Smooth muscle cell (in vitro differentiated cells): ENCODE data around the gene WDFY4. TPM values are rescaled to one million over a fixed set of nuclear protein-coding genes. Genes with fewer than 3 reads are reported as not detected.

ENCODE experiments used
- DNase-seq: peaks from one replicate; lab custom pipeline; 2025; ENCODE audit not compliant: unreplicated experiment; lab: John Stamatoyannopoulos, UW
- H2AFZ ChIP-seq: fragments of 200-600 bp; sonication (generic); 2 replicates; pipeline ENCODE4 v1.6.0; 2016; ENCODE audit warnings: antibody characterized with exemption, low read depth, mild to moderate bottlenecking
- H3F3A ChIP-seq: fragments of 200-600 bp; sonication (generic); 2 replicates; pipeline ENCODE4 v1.6.0; 2017; ENCODE audit warnings: antibody characterized with exemption, low read depth
- H3K27ac ChIP-seq: fragments of 200-600 bp; sonication (generic); 2 replicates; pipeline ENCODE4 v1.5.1; 2016; ENCODE audit warnings: low read depth, mild to moderate bottlenecking
- H3K27me3 ChIP-seq: fragments of 200-600 bp; sonication (generic); 2 replicates; pipeline ENCODE4 v1.6.1; 2016; ENCODE audit warnings: low read depth, mild to moderate bottlenecking
- H3K36me3 ChIP-seq: fragments of 200-600 bp; sonication (generic); 2 replicates; pipeline ENCODE4 v1.5.1; 2016; ENCODE audit warnings: low read depth
- H3K4me1 ChIP-seq: fragments of 200-600 bp; sonication (generic); 2 replicates; pipeline ENCODE4 v1.5.1; 2016; ENCODE audit warnings: low read depth
- H3K4me2 ChIP-seq: fragments of 200-600 bp; sonication (generic); 2 replicates; pipeline ENCODE4 v1.6.0; 2016; ENCODE audit warnings: mild to moderate bottlenecking
- H3K4me3 ChIP-seq: fragments of 200-600 bp; sonication (generic); 2 replicates; pipeline ENCODE4 v1.5.1; 2016; ENCODE audit warnings: mild to moderate bottlenecking
- H3K79me2 ChIP-seq: fragments of 200-600 bp; sonication (generic); 2 replicates; pipeline ENCODE4 v1.6.0; 2016; ENCODE audit warnings: low read depth, mild to moderate bottlenecking
- H3K9ac ChIP-seq: fragments of 200-600 bp; sonication (generic); 2 replicates; pipeline ENCODE4 v1.6.0; 2016; ENCODE audit warnings: low read depth
- H3K9me3 ChIP-seq: fragments of 200-600 bp; sonication (generic); replicated peaks from 2 replicates; pipeline ENCODE4 v1.5.1; 2016; ENCODE audit warnings: low read depth
- H4K20me1 ChIP-seq: fragments of 200-600 bp; sonication (generic); 2 replicates; pipeline ENCODE4 v1.6.0; 2016; ENCODE audit warnings: low read depth
- CTCF ChIP-seq: fragments of 200-600 bp; sonication (generic); IDR thresholded peaks from 2 replicates; pipeline ENCODE4 v1.5.1; 2017; ENCODE audit warnings: borderline replicate concordance, mild to moderate bottlenecking, antibody characterized with exemption; ENCODE audit not compliant: insufficient read depth, poor library complexity, severe bottlenecking
- WGBS: methylation state at CpG from one replicate; pipeline ENCODE4 v1.1.7; 2016; ENCODE audit warnings: low lambda C conversion rate; 5-methylcytosine and 5-hydroxymethylcytosine counted together
- polyA plus RNA-seq: library from polyadenylated mRNA; unstranded; fragments of >200 nt; fragmentation: Nextera tagmentation; extraction: Ambion mirVana; gene quantifications from 2 replicates; pipeline ENCODE4 v1.2.1, GENCODE V29; 2016
- total RNA-seq: library from RNA; depleted of rRNA; stranded (reverse); fragments of >200 nt; gene quantifications from 2 replicates; pipeline ENCODE4 v1.2.3, GENCODE V29; 2014

Gene WDFY4
- total and polyA plus RNA-seq, 2 experiments from 2014 or later, result not detected

GRCh38 chr10:48776005-48776522, 91.4 kb downstream of the WDFY4 start:
- Histone ChIP-seq H3K4me2 (no peak overlapping the region), H3K27ac (no peak overlapping the region), H3K36me3 (no peaks in the 10 kb centered on the region), H3K4me1 (no peaks in the 10 kb centered on the region), H3F3A (no peaks in the 10 kb centered on the region), H4K20me1 (no peaks in the 10 kb centered on the region), H3K27me3 (peaks cover 6% of the 10 kb centered on the region), H3K4me3 (no peak overlapping the region), H3K9me3 (no peaks in the 10 kb centered on the region), H2AFZ (no peak overlapping the region), H3K79me2 (no peaks in the 10 kb centered on the region), H3K9ac (no peak overlapping the region)
- 98% methylated on average over 5 of the region's 5 CpGs for WGBS
- DNase-seq, result no peak
- no peak for TF ChIP-seq CTCF

- 81% methylated on average over 9 of the region's 9 CpGs for WGBS
- no peak for TF ChIP-seq CTCF
These were observed 91.9 kb downstream of the WDFY4 start for GRCh38 chr10:48776528-48776927.

GRCh38 chr10:48777110-48777509, 92.4 kb downstream of the WDFY4 start:
- no peaks in the 10 kb centered on the region for H3F3A ChIP-seq
- 93% methylated on average over 3 of the region's 3 CpGs for WGBS
- no peak for TF ChIP-seq CTCF
- no peaks in the 10 kb centered on the region for H4K20me1 ChIP-seq
- H3K9me3 ChIP-seq, result no peaks in the 10 kb centered on the region
- DNase-seq, result no peak
- no peaks in the 10 kb centered on the region for H3K36me3 ChIP-seq
- no peak overlapping the region for H3K4me3 ChIP-seq
- H3K79me2 ChIP-seq, result no peaks in the 10 kb centered on the region
- no peak overlapping the region for H2AFZ ChIP-seq
- no peaks in the 10 kb centered on the region for H3K4me1 ChIP-seq
- H3K4me2 ChIP-seq, result no peak overlapping the region
- H3K9ac ChIP-seq, result no peak overlapping the region
- H3K27me3 ChIP-seq, result peaks cover 14% of the 10 kb centered on the region
- H3K27ac ChIP-seq, result no peak overlapping the region

More at GRCh38 chr10:48776528-48776927, 91.9 kb downstream of the WDFY4 start:
- no peak for DNase-seq
- H3F3A ChIP-seq, result no peaks in the 10 kb centered on the region
- no peaks in the 10 kb centered on the region for H3K36me3 ChIP-seq
- H3K4me2 ChIP-seq, result no peak overlapping the region
- peaks cover 8% of the 10 kb centered on the region for H3K27me3 ChIP-seq
- H2AFZ ChIP-seq, result no peak overlapping the region
- H4K20me1 ChIP-seq, result no peaks in the 10 kb centered on the region
- H3K79me2 ChIP-seq, result no peaks in the 10 kb centered on the region
- no peak overlapping the region for H3K9ac ChIP-seq
- H3K9me3 ChIP-seq, result no peaks in the 10 kb centered on the region
- no peak overlapping the region for H3K4me3 ChIP-seq
- no peaks in the 10 kb centered on the region for H3K4me1 ChIP-seq
- H3K27ac ChIP-seq, result no peak overlapping the region

GRCh38 chr10:48778193-48778857, 93.7 kb downstream of the WDFY4 start:
- WGBS, result 90% methylated on average over 12 of the region's 12 CpGs
- TF ChIP-seq CTCF, result no peak
- Histone ChIP-seq H3K9me3 (no peaks in the 10 kb centered on the region), H3K79me2 (no peaks in the 10 kb centered on the region), H3K4me3 (no peak overlapping the region), H3K4me2 (no peak overlapping the region), H3F3A (no peaks in the 10 kb centered on the region), H3K36me3 (no peaks in the 10 kb centered on the region), H3K27me3 (peaks cover 16% of the 10 kb centered on the region), H3K27ac (no peak overlapping the region), H4K20me1 (no peaks in the 10 kb centered on the region), H3K9ac (no peak overlapping the region), H3K4me1 (no peaks in the 10 kb centered on the region), H2AFZ (no peak overlapping the region)
- DNase-seq, result no peak
